ENCODE measurements around the gene KCMF1.

KCMF1 gene

DNA sequence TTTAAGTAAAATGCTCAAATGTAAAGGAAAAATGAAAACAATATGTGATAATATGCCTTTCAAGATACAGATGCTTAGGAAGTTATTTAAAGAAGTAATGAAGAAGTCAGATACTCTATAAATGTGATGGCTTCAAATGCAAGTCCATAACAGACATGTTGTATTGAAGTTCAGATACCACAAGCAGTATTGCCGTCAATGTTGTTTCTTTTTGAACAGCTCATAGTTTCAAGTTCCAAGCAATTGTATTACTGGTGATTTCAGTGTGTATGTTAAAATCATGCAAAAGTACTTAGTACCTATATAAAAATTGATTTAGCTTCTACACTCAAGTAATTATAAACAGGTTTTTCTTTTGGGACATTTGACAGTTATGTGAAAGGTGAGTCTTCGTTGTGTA, 24.9 kb downstream of the KCMF1 start:
- Mint-ChIP-seq H3K36me3 (peaks cover 24% of the 10 kb centered on the region), H3K27ac (peak overlapping the region; percentile 68), H3K4me1 (peaks cover 44% of the 10 kb centered on the region), H3K4me3 (no peak overlapping the region), H3K9me3 (no peaks in the 10 kb centered on the region)
- DNase-seq (ENCODE audit: low spot score in 2 of 2) (no peak), ATAC-seq (no peak)

DNA sequence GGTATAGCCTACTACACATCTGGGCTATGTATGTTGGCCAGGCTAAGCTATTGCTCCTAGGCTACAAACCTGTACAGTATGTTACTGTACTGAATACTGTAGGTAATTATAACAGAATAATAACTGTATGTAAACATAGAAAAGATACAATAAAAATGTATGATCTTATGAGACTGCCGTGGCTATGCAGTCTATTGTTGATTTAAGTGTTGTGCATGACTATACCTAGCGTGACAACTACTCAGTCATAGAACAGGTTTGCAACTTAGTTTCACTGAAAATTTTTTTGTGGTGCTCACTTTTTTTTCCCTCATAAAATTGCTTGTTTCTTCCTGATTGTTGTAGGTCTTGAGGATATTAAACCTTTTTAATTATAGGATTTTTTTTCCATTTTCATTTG, 25.9 kb downstream of the KCMF1 start:
- Mint-ChIP-seq H3K36me3 (peaks cover 26% of the 10 kb centered on the region), H3K27ac (no peak overlapping the region), H3K4me3 (no peak overlapping the region), H3K9me3 (no peaks in the 10 kb centered on the region), H3K4me1 (peaks cover 54% of the 10 kb centered on the region)
- ATAC-seq = no peak
- no peak for DNase-seq (ENCODE audit: low spot score in 2 of 2)

- peaks cover 53% of the 10 kb centered on the region for H3K4me1 Mint-ChIP-seq
- ATAC-seq = no peak
- peak overlapping the region; percentile 17 for H3K4me3 Mint-ChIP-seq
- H3K27ac Mint-ChIP-seq = peak overlapping the region; percentile 35
- no peaks in the 10 kb centered on the region for H3K9me3 Mint-ChIP-seq
- no peak for DNase-seq (ENCODE audit: low spot score in 2 of 2)
- peaks cover 29% of the 10 kb centered on the region for H3K36me3 Mint-ChIP-seq
Measured at GRCh38 chr2:84999553-84999955, 28.6 kb downstream of the KCMF1 start.

DNA sequence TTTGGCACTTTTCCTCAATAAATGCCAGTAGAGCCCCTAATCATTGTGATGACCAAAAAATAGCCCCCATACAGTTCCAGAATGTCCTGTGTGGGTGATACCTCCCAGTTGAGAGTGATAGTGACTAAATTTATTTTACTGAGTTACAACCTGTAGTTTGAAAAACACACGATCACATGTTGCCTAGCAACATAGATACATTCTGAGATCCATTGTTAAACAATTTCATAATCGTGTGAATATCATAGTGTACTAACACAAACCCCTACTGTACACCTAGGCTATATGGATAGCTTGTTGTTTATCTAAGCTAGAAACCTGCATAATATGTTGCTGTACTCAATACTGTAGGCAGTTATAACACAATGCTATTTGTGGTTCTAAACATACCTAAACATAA, 30.6 kb downstream of the KCMF1 start:
- H3K27ac Mint-ChIP-seq = peak overlapping the region; percentile 48
- ATAC-seq (peak; percentile 14), DNase-seq (ENCODE audit: low spot score in 2 of 2) (no peak)
- peaks cover 48% of the 10 kb centered on the region for H3K36me3 Mint-ChIP-seq
- no peaks in the 10 kb centered on the region for H3K9me3 Mint-ChIP-seq
- no peak overlapping the region for H3K4me3 Mint-ChIP-seq
- H3K4me1 Mint-ChIP-seq = peaks cover 43% of the 10 kb centered on the region

DNA sequence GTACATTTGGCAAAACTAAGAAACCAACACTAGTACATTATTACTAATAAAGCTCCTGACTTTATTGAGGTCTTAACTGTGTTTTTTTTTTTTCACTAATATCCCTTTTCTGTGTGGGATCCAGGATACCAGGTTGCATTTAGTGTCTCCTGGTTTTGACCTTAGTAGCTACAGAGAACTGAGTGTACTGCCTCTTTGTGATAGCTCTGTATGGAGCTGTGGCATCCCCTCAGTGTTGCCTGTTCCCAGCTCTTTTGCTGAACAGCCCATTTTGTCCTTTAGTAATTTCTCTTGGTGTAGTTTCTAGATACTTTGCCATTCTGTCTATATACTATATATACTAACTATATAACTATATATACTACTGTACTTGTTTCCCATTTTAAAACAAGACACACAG, 31.6 kb downstream of the KCMF1 start:
- Mint-ChIP-seq H3K36me3 (peaks cover 58% of the 10 kb centered on the region), H3K4me3 (no peak overlapping the region), H3K27ac (no peak overlapping the region), H3K4me1 (peaks cover 46% of the 10 kb centered on the region), H3K9me3 (no peaks in the 10 kb centered on the region)
- no peak for DNase-seq (ENCODE audit: low spot score in 2 of 2)
- no peak for ATAC-seq

GRCh38 chr2:85008252-85008651, 37.3 kb downstream of the KCMF1 start:
- Mint-ChIP-seq H3K4me1 (peaks cover 65% of the 10 kb centered on the region), H3K27ac (peak overlapping the region; percentile 61), H3K36me3 (peaks cover 68% of the 10 kb centered on the region), H3K4me3 (no peak overlapping the region), H3K9me3 (no peaks in the 10 kb centered on the region)
- no peak for ATAC-seq
- DNase-seq (ENCODE audit: low spot score in 2 of 2) = no peak

DNA sequence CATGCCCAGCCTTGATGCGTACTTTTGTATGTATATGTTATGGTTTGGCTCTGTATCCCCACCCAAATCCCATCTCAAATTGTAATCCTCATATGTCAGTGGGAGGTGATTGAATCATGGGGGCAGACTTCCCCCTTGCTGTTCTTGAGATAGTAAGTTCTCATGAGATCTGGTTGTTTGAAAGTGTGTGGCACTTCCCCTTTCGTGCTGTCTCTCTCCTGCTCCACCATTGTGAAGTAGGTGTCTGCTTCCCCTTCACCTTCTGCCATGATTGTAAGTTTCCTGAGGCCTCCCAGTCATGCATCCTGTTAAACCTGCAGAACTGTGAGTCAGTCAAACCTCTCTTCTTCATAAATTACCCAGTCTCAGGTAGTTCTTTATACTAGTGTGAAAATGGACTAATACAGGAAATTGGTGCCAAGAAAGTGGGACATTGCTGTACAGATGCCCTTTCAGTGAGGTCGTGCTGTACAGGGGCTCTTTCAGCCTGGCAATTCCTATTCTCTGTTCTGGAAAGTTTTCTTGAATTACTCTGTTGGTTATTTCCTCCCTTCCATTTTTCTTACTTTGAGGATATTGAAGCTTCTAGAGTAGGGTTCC, 38.2 kb downstream of the KCMF1 start:
- peaks cover 68% of the 10 kb centered on the region for H3K4me1 Mint-ChIP-seq
- H3K36me3 Mint-ChIP-seq = peaks cover 69% of the 10 kb centered on the region
- no peaks in the 10 kb centered on the region for H3K9me3 Mint-ChIP-seq
- ATAC-seq (no peak), DNase-seq (ENCODE audit: low spot score in 2 of 2) (no peak)
- peak overlapping the region; percentile 61 for H3K27ac Mint-ChIP-seq
- H3K4me3 Mint-ChIP-seq = no peak overlapping the region

DNA sequence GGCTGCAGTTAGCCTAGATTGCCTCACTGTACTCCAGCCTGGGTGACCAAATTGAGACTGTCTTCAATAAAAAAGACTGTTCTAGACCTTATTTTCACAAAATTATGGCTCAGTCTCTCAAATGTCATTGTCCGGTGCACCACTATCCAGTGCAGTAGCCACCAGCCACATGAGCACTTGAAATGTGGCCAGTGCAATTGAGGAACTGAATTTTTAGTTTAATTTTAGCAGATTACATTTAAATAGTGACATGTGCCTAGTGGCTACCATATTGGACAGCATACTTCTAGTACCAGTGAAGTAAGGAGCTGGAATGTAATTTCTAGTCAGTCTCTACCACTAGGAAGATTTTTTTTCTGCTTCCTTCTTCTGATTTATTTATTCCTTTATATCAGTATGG, 39.4 kb downstream of the KCMF1 start:
- Mint-ChIP-seq H3K4me1 (peaks cover 79% of the 10 kb centered on the region), H3K4me3 (no peak overlapping the region), H3K36me3 (peaks cover 63% of the 10 kb centered on the region), H3K27ac (no peak overlapping the region), H3K9me3 (no peaks in the 10 kb centered on the region)
- no peak for ATAC-seq
- no peak for DNase-seq (ENCODE audit: low spot score in 2 of 2)

DNA sequence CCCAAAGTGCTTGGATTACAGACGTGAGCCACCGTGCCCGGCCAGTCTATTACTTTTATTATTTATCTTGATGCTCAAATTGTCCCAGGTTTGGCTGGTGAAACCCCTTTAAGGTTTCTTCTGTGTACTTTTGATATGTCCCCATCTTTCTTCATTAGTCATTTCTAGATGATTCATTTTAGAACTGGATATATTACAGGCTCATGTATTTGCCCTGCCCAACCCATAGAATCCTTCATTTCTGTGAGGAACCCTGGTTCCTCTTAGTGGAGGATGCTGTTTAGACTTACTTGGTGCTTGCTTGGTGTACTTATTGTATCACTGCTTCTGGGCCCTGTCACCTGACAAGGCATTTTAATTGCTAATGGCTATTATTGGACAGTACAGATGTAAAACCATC, 40.1 kb downstream of the KCMF1 start:
- ATAC-seq (peak; percentile 87), DNase-seq (ENCODE audit: low spot score in 2 of 2) (no peak)
- H3K27ac Mint-ChIP-seq = peak overlapping the region; percentile 24
- peaks cover 57% of the 10 kb centered on the region for H3K36me3 Mint-ChIP-seq
- H3K9me3 Mint-ChIP-seq = no peaks in the 10 kb centered on the region
- peak overlapping the region; percentile 17 for H3K4me3 Mint-ChIP-seq
- H3K4me1 Mint-ChIP-seq = peaks cover 81% of the 10 kb centered on the region

- Mint-ChIP-seq H3K27ac (peak overlapping the region; percentile 24), H3K4me3 (no peak overlapping the region), H3K36me3 (peaks cover 57% of the 10 kb centered on the region), H3K9me3 (no peaks in the 10 kb centered on the region), H3K4me1 (peaks cover 83% of the 10 kb centered on the region)
- no peak for DNase-seq (ENCODE audit: low spot score in 2 of 2)
- ATAC-seq = no peak
Measured at GRCh38 chr2:85011747-85012146, 40.8 kb downstream of the KCMF1 start.

GRCh38 chr2:85012431-85012830, 41.5 kb downstream of the KCMF1 start:
- peaks cover 55% of the 10 kb centered on the region for H3K36me3 Mint-ChIP-seq
- ATAC-seq (no peak), DNase-seq (ENCODE audit: low spot score in 2 of 2) (no peak)
- peaks cover 76% of the 10 kb centered on the region for H3K4me1 Mint-ChIP-seq
- H3K4me3 Mint-ChIP-seq = no peak overlapping the region
- no peaks in the 10 kb centered on the region for H3K9me3 Mint-ChIP-seq
- H3K27ac Mint-ChIP-seq = peak overlapping the region; percentile 46

- H3K9me3 Mint-ChIP-seq = no peaks in the 10 kb centered on the region
- H3K4me1 Mint-ChIP-seq = peaks cover 77% of the 10 kb centered on the region
- ATAC-seq = no peak
- peaks cover 51% of the 10 kb centered on the region for H3K36me3 Mint-ChIP-seq
- H3K4me3 Mint-ChIP-seq = no peak overlapping the region
- no peak for DNase-seq (ENCODE audit: low spot score in 2 of 2)
- peak overlapping the region; percentile 46 for H3K27ac Mint-ChIP-seq
Measured at GRCh38 chr2:85012855-85013254, 41.9 kb downstream of the KCMF1 start.

DNA sequence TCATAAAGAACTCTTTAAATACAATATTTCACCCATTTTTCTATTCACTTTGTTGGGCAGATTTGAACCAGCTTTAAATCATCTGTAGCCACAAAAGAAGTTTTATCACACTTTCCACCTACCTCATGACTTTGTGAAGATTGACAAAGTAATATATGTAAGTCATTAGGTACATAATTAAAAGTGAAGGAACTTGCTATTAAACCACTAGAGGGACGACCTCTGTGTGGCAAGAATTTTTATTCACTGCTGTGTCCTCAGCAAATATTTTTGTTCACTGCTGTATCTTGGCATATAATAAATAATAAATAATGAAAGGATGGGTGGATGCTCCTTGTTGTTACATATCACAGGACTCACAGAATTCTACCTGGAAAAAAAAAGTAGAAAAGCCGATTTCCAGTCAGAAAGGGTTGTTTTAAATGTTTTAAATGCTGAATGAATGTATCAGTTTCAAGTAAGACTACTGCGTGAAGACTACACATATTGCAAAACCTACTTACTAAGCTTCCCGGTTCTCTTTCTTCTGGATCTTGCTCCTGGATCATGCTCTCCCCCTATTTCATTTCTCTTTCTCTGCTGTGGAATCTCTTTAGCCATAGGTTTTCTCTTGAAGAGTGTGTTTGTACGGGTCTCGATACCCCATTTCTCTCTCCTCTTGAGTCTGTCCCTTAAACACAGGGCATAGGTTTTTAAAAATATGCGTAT, 44.8 kb downstream of the KCMF1 start:
- Mint-ChIP-seq H3K4me1 (peaks cover 75% of the 10 kb centered on the region), H3K27ac (peak overlapping the region; percentile 66), H3K9me3 (no peaks in the 10 kb centered on the region), H3K4me3 (no peak overlapping the region), H3K36me3 (peaks cover 36% of the 10 kb centered on the region)
- ATAC-seq = no peak
- DNase-seq (ENCODE audit: low spot score in 2 of 2) = no peak

DNA sequence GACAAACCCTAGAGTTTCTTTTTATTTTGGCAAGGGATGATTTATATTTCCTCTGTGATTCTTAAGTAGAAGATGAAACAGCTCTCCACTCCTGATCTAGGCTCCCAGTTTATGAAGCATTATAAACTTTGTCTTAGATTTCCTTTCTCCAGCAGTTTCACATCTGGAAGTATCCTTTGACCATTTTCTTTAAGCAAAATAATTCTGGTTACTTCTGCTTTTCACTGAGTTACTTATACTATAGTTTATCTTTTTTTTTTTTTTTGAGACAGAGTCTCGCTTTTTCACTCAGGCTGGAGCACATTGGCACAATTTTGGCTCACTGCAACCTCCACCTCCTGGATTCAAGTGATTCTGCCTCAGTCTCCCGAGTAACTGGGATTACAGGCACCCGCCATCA, 45.5 kb downstream of the KCMF1 start:
- H3K36me3 Mint-ChIP-seq = peaks cover 35% of the 10 kb centered on the region
- peak overlapping the region; percentile 66 for H3K27ac Mint-ChIP-seq
- ATAC-seq (no peak), DNase-seq (ENCODE audit: low spot score in 2 of 2) (no peak)
- H3K9me3 Mint-ChIP-seq = no peaks in the 10 kb centered on the region
- H3K4me1 Mint-ChIP-seq = peaks cover 73% of the 10 kb centered on the region
- H3K4me3 Mint-ChIP-seq = no peak overlapping the region

DNA sequence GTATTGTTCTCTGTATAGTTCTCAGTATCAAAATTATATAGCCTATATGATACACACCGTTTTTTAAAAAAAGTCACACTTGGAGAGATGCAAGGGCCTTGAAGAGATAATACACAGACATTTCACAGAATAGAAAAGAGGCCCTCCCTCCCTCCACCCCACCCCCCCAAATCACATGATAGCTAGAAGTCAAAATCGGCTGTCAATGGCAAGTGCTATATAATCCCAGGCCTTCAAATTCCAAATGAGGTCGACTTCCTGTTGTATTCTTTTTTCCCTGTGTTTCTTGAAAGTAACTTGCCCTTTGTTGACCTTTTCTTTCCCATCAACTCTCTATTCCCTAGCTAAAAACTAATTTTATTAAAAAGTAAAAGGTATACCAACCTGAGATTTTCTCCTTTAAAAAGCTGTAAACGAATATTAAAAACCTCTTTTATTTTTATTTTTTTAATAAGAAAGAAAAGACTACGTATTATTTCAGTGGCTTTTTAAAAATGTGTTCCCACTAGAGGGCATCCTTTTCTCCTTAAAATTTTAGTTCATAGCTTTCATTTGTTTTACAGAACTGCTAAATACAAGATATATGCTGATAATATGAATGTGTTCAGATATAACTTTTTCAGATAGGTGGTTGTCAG, 46.6 kb downstream of the KCMF1 start:
- Mint-ChIP-seq H3K27ac (peak overlapping the region; percentile 32), H3K36me3 (peaks cover 46% of the 10 kb centered on the region), H3K9me3 (no peaks in the 10 kb centered on the region), H3K4me1 (peaks cover 62% of the 10 kb centered on the region), H3K4me3 (peak overlapping the region; percentile 18)
- ATAC-seq (no peak), DNase-seq (ENCODE audit: low spot score in 2 of 2) (no peak)

DNA sequence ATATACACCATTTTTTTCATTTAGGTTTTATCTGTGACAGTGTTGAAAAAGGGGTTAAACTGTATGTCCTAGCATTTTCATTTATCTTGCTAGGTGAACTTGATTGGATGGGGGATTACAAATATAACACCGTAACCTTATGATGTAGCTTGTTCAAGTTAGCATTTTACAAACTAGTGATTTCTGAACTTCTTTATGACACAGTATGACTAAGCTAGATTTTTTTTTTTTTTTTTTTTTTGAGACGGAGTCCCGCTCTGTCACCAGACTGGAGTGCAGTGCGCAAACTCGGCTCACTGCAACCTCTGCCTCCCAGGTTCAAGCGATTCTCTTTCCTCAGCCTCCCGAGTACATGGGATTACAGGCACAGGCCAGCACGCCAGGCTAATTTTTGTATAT, 47.1 kb downstream of the KCMF1 start:
- no peaks in the 10 kb centered on the region for H3K9me3 Mint-ChIP-seq
- no peak for DNase-seq (ENCODE audit: low spot score in 2 of 2)
- H3K36me3 Mint-ChIP-seq = peaks cover 51% of the 10 kb centered on the region
- H3K4me3 Mint-ChIP-seq = peak overlapping the region; percentile 18
- ATAC-seq = peak; percentile 89
- H3K27ac Mint-ChIP-seq = peak overlapping the region; percentile 32
- H3K4me1 Mint-ChIP-seq = peaks cover 57% of the 10 kb centered on the region

Data from stimulated activated effector memory CD8-positive, alpha-beta T cell treated with anti-CD3 and anti-CD28 coated beads, Interleukin-12 subunit alpha, Interleukin-12 subunit beta, amount 100 ng/mL, for 72 hours (primary cell).